A673 (cell line): ENCODE results near the gene OSM. TPM values are rescaled to one million over a fixed set of nuclear protein-coding genes. Genes with fewer than 3 reads are reported as not detected.

Experiments used
- BruUV-seq: library from RNA; stranded (reverse); fragments of 400-500 nt; replicated peaks from 2 replicates; lab custom pipeline; 2021; lab: Mats Ljungman, UMichigan
- CTCF ChIA-PET: fragments of 300-600 bp; sonication (Branson Sonifier 250); formaldehyde crosslinking; loops from one replicate; lab custom pipeline; 2022; ENCODE audit warnings: antibody characterized with exemption; lab: Charles Lee
- POLR2A ChIA-PET: fragments of 300-600 bp; sonication (Branson Sonifier 250); formaldehyde crosslinking; loops from one replicate; lab custom pipeline; 2022; ENCODE audit warnings: antibody characterized with exemption; ENCODE audit not compliant: low non-redundant PET; lab: Charles Lee
- DNase-seq: peaks from one replicate; pipeline ENCODE4 v3.0.0-alpha.2; 2015; ENCODE audit warnings: low spot score
- H3K27ac ChIP-seq: fragments of 200-600 bp; sonication (generic); 2 replicates; pipeline ENCODE4 v1.5.1; 2016; ENCODE audit warnings: mixed run types, low read depth, mild to moderate bottlenecking, mixed read lengths, antibody characterized with exemption, low read length; ENCODE audit not compliant: poor library complexity, severe bottlenecking
- H3K27me3 ChIP-seq: fragments of 200-600 bp; sonication (generic); replicated peaks from 2 replicates; pipeline ENCODE4 v1.6.1; 2017; ENCODE audit warnings: mixed run types, low read depth, mild to moderate bottlenecking, mixed read lengths, antibody characterized with exemption, low read length; ENCODE audit not compliant: insufficient read depth, poor library complexity
- H3K36me3 ChIP-seq: fragments of 200-600 bp; sonication (generic); 2 replicates; pipeline ENCODE4 v1.6.1; 2016; ENCODE audit warnings: mixed run types, mild to moderate bottlenecking, mixed read lengths, antibody characterized with exemption, low read length; ENCODE audit not compliant: insufficient read depth, poor library complexity, severe bottlenecking
- H3K4me1 ChIP-seq: fragments of 200-600 bp; sonication (generic); 2 replicates; pipeline ENCODE4 v1.6.1; 2017; ENCODE audit warnings: mixed run types, mild to moderate bottlenecking, mixed read lengths, antibody characterized with exemption, low read length; ENCODE audit not compliant: insufficient read depth, poor library complexity, severe bottlenecking
- H3K4me3 ChIP-seq: fragments of 200-600 bp; sonication (generic); 2 replicates; pipeline ENCODE4 v1.5.1; 2016; ENCODE audit warnings: low read depth, mixed run types, mild to moderate bottlenecking, mixed read lengths, low read length; ENCODE audit not compliant: poor library complexity, severe bottlenecking
- H3K9me3 ChIP-seq: fragments of 200-600 bp; sonication (generic); 2 replicates; pipeline ENCODE4 v1.6.1; 2016; ENCODE audit warnings: mixed run types, low read depth, mild to moderate bottlenecking, mixed read lengths, antibody characterized with exemption, low read length; ENCODE audit not compliant: poor library complexity, severe bottlenecking
- CTCF ChIP-seq: fragments of 300-800, 200-600 bp; sonication (generic); conservative IDR thresholded peaks from 2 replicates; pipeline ENCODE4 v1.5.1; 2017; ENCODE audit warnings: low read depth, mild to moderate bottlenecking, antibody characterized with exemption, low read length, moderate library complexity, mixed read lengths
- EZH2 ChIP-seq: fragments of 200-600 bp; sonication (generic); IDR thresholded peaks from 2 replicates; pipeline ENCODE4 v1.6.1; 2017; ENCODE audit warnings: borderline replicate concordance, low read depth, mild to moderate bottlenecking, mixed read lengths, antibody characterized with exemption, low read length; ENCODE audit not compliant: poor library complexity, severe bottlenecking
- intact Hi-C: fragments of 100-400 bp; cut with micrococcal nuclease; formaldehyde crosslinking; loops from one replicate; pipeline ENCODE4 v1.10.0; 2022; ENCODE audit not compliant: unreplicated experiment
- total RNA-seq: library from RNA; stranded (reverse); gene quantifications from 2 replicates; pipeline ENCODE4 v1.2.3, GENCODE V29; 2021

The OSM gene
- total RNA-seq, 1 experiment from 2014 or later, result not detected

GRCh38 chr22:30279932-30280331 is 13.3 kb upstream of the OSM start:
- no peak overlapping the region for H3K4me3 ChIP-seq
- no peaks in the 10 kb centered on the region for H3K36me3 ChIP-seq
- no peaks in the 10 kb centered on the region for H3K27me3 ChIP-seq
- CTCF ChIA-PET, result interaction anchor here (1.1 kb wide), 1 partner anchor 107 kb away, joined by 3 read pairs; the partner anchor contains the start of gene RNF215
- intact Hi-C loops, result loop anchor here (10.0 kb wide), 1 partner anchor 325 kb away; the partner anchor contains the start of gene TCN2
- TF ChIP-seq EZH2 (no peak), CTCF (no peak)
- BruUV-seq, result no TSS peak
- no peaks in the 10 kb centered on the region for H3K4me1 ChIP-seq
- no peak for DNase-seq
- POLR2A ChIA-PET, result no interaction called here
- no peak overlapping the region for H3K27ac ChIP-seq
- no peaks in the 10 kb centered on the region for H3K9me3 ChIP-seq

- Histone ChIP-seq H3K27ac (no peak overlapping the region), H3K4me1 (no peaks in the 10 kb centered on the region), H3K27me3 (no peaks in the 10 kb centered on the region), H3K4me3 (no peak overlapping the region), H3K9me3 (no peaks in the 10 kb centered on the region), H3K36me3 (no peaks in the 10 kb centered on the region)
- intact Hi-C loops, result no loop called here
- TF ChIP-seq EZH2 (no peak), CTCF (no peak)
- no TSS peak for BruUV-seq
- ChIA-PET CTCF (interaction anchor here (1.1 kb wide), 1 partner anchor 108 kb away, joined by 3 read pairs; the partner anchor contains the start of gene RNF215), POLR2A (no interaction called here)
- peak; percentile 29 for DNase-seq
Observed at GRCh38 chr22:30279046-30279788, 12.6 kb upstream of the OSM start.

GRCh38 chr22:30277547-30278344 is 11.1 kb upstream of the OSM start:
- intact Hi-C loops, result no loop called here
- Histone ChIP-seq H3K27me3 (no peaks in the 10 kb centered on the region), H3K36me3 (no peaks in the 10 kb centered on the region), H3K9me3 (no peaks in the 10 kb centered on the region), H3K4me3 (no peak overlapping the region), H3K27ac (no peak overlapping the region), H3K4me1 (no peaks in the 10 kb centered on the region)
- no peak for TF ChIP-seq EZH2
- TF ChIP-seq CTCF, result no peak
- ChIA-PET POLR2A (no interaction called here), CTCF (interaction anchor here (1.0 kb wide), 1 partner anchor 10 kb away, joined by 3 read pairs; no protein-coding TSS in a partner anchor)
- DNase-seq, result peak; percentile 41
- BruUV-seq, result no TSS peak
